ENCODE data around the gene CAMK2G. TPM values are rescaled to one million over a fixed set of nuclear protein-coding genes. Genes with fewer than 3 reads are reported as not detected.

The CAMK2G gene
- total RNA-seq, 4 donors from 2014 or later, result 34.7 to 159 (median 110) TPM

GRCh38 chr10:73872190-73872710, 2.1 kb downstream of the CAMK2G start:
- TF ChIP-seq CTCF (IDR thresholded peaks at IDR 0.05), result peak in 2 of 6 experiments; percentile 23 to 34
- TF ChIP-seq POLR2A (IDR thresholded peaks at IDR 0.05), result peak in 1 of 2 donors; percentile 32
- Histone ChIP-seq H3K9me3 (no peaks in the 10 kb centered on the region), H3K27me3 (no peaks in the 10 kb centered on the region), H3K4me3 (peak overlapping the region in 2 of 4 donors; percentile 93 to 100), H3K27ac (peak overlapping the region; percentile 6 to 83 (median 72)), H3K4me1 (peaks cover 4 to 73% (median 9%) of the 10 kb centered on the region in 4 donors), H3K36me3 (peaks cover 0 to 37% (median 0%) of the 10 kb centered on the region in 3 donors)
- DNase-seq, result no peak

DNA sequence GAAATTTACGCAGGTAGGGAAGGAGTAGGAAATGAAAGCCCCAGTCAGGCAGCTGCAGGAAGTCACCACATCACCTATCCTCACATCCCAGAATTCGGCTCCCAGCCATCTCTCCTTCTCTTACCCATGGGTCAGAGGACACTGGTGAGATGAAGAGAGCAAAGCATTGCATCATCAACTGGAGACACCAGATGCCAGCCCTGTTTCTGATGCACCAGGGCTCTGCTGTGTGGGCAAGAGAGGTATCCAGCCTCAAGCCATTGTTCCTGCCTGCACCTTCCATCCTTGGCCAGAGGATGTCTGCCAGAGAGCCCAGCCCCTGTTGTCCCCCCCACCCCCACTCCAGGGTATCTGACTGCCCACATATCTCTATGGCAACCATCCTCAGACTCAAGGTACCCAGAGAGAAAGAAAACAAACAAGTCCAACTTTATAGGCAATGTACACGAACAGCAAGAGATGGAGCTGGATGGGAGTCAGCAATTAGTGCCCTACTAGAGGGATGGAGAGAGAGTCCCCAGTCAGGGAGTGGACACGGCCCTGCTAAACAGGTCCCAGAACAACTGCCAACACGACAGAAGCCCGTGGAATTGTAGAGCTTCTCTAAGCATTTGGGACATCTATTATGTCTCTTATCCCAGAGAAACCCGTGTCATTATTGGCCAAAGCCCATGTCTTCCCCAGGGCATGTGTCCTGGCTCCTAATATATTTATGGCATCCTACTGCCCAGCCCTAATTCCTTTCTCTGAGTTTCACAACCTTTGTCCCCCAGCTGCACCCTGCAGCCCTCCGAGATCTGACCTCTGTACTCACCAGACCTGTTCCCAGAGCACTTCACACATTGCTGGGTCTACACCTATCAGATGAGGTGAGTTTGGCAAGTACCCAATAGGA, 2.8 kb downstream of the CAMK2G start:
- peak overlapping the region in 1 of 4 donors; percentile 100 for H3K4me3 ChIP-seq

DNA sequence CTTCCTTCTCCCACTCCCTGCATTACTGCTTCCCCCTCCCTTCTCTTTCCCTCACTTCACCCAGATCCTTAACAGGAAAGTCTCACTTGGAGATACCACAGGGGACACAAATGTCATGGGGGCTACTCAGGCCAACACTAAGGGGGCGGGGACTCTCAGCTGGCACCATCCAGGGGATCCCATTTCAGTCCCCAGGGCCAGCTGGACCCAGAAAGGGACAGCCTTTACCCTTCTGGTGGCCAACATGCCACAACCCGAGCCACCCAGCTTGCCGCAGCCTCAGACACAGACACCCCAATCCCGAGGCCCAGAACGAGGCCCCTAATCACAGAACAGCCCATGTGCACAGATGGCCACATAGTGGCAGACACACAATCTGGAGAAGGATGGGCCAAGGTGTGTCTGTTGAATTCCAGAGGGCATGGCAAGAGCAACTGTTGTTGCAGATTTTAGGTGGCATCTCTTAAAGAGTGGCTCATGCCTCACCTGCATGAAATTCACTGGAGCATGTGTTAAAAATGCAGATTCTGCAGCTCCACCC, 5.6 kb downstream of the CAMK2G start:
- no peaks in the 10 kb centered on the region for H3K27me3 ChIP-seq
- no peaks in the 10 kb centered on the region for H3K9me3 ChIP-seq
- TF ChIP-seq POLR2A (IDR thresholded peaks at IDR 0.05) (no peak), CTCF (IDR thresholded peaks at IDR 0.05) (no peak)
- H3K36me3 ChIP-seq, result peaks cover 0 to 56% (median 0%) of the 10 kb centered on the region in 3 donors
- peaks cover 0 to 89% (median 29%) of the 10 kb centered on the region in 4 donors for H3K4me1 ChIP-seq
- no peak for DNase-seq
- peak overlapping the region in 1 of 4 donors; percentile 65 for H3K27ac ChIP-seq
- H3K4me3 ChIP-seq, result no peak overlapping the region

More for the DNA sequence above, 2.8 kb downstream of the CAMK2G start:
- Histone ChIP-seq H3K9me3 (no peaks in the 10 kb centered on the region), H3K27ac (peak overlapping the region in 3 of 4 donors; percentile 62 to 83 (median 83)), H3K4me1 (peaks cover 4 to 80% (median 15%) of the 10 kb centered on the region in 4 donors), H3K27me3 (no peaks in the 10 kb centered on the region), H3K36me3 (peaks cover 0 to 43% (median 0%) of the 10 kb centered on the region in 3 donors)
- DNase-seq, result peak in 2 of 3 donors; percentile 78 to 84
- TF ChIP-seq POLR2A (IDR thresholded peaks at IDR 0.05) (no peak), CTCF (IDR thresholded peaks at IDR 0.05) (no peak)

DNA sequence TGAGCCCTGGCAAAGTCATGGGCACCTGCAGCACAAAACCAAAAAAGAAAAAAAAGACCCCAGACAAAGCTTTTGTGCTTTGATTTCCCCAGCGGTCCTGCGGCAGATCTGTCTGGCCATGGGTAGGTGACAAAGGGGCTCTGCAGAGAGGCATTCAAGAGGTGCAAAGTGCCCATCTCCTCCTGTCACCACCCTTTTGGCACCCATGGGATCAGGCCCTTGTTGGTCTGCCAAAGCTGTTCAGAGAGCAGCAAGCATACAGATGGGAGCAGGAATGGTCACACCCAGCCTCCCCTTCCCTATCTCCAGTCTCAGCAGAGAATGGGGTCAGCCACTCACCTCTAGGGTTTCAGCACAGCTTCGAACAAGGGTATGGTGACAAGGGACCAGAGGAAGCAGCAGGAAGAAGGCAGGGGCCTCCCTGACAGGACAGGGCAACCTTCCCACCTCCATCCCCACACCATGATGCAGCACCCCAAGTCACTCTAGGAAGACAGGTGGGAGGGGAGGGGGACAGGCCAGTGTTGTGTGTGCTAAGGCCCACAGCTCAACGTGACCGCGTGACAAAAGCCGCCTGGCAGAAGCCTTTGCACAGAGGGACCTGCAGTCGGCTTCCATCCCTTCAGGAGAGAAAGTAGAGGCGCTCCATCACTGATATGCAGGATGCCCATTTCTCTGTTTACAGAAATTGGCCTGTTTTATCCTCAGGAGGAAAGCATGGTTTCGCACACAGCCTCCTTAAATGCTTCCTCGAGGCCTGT, 6.3 kb downstream of the CAMK2G start:
- no peak for TF ChIP-seq CTCF (IDR thresholded peaks at IDR 0.05)
- no peak for TF ChIP-seq POLR2A (IDR thresholded peaks at IDR 0.05)
- Histone ChIP-seq H3K36me3 (peaks cover 0 to 63% (median 0%) of the 10 kb centered on the region in 3 donors), H3K27ac (peak overlapping the region in 3 of 4 donors; percentile 28 to 86 (median 65)), H3K27me3 (no peaks in the 10 kb centered on the region), H3K4me3 (no peak overlapping the region), H3K9me3 (no peaks in the 10 kb centered on the region), H3K4me1 (peaks cover 0 to 87% (median 26%) of the 10 kb centered on the region in 4 donors)
- DNase-seq, result no peak

All from Peyer's patch (tissue), 4 donors.